ENCODE data around the gene VWA8.
"Not testable (repeated sequence)": the region's sequence is repeated elsewhere in the genome, so short reads cannot be mapped to it uniquely, and the experiment has no call there.

VWA8 gene

GRCh38 chr13:41624041-41624440 is 336.9 kb downstream of the VWA8 start:
- in situ Hi-C loops (cut with MboI; ENCODE audit: low sequenced_read_pairs), result no loop called here

- in situ Hi-C loops (cut with MboI; ENCODE audit: low sequenced_read_pairs), result no loop called here
Measured at GRCh38 chr13:41622432-41623429, 338.2 kb downstream of the VWA8 start.

- in situ Hi-C loops (cut with MboI; ENCODE audit: low sequenced_read_pairs), result no loop called here
Measured at GRCh38 chr13:41621716-41622431, 339.0 kb downstream of the VWA8 start.

GRCh38 chr13:41617633-41618032 is 343.3 kb downstream of the VWA8 start:
- in situ Hi-C loops (cut with MboI; ENCODE audit: low sequenced_read_pairs), result not testable (repeated sequence)

GRCh38 chr13:41616151-41616550 is 344.8 kb downstream of the VWA8 start:
- in situ Hi-C loops (cut with MboI; ENCODE audit: low sequenced_read_pairs), result no loop called here

- in situ Hi-C loops (cut with MboI; ENCODE audit: low sequenced_read_pairs), result no loop called here
Measured at GRCh38 chr13:41615528-41615855, 345.4 kb downstream of the VWA8 start.

- in situ Hi-C loops (cut with MboI; ENCODE audit: low sequenced_read_pairs), result no loop called here
Measured at GRCh38 chr13:41614671-41615527, 346.0 kb downstream of the VWA8 start.

GRCh38 chr13:41613984-41614661 is 346.8 kb downstream of the VWA8 start:
- in situ Hi-C loops (cut with MboI; ENCODE audit: low sequenced_read_pairs), result no loop called here

GRCh38 chr13:41613471-41613870 is 347.4 kb downstream of the VWA8 start:
- in situ Hi-C loops (cut with MboI; ENCODE audit: low sequenced_read_pairs), result no loop called here

GRCh38 chr13:41611385-41611784 is 349.5 kb downstream of the VWA8 start:
- in situ Hi-C loops (cut with MboI; ENCODE audit: low sequenced_read_pairs), result no loop called here

- in situ Hi-C loops (cut with MboI; ENCODE audit: low sequenced_read_pairs), result no loop called here
Measured at GRCh38 chr13:41610404-41610803, 350.5 kb downstream of the VWA8 start.

GRCh38 chr13:41609828-41610227 is 351.1 kb downstream of the VWA8 start:
- in situ Hi-C loops (cut with MboI; ENCODE audit: low sequenced_read_pairs), result no loop called here

GRCh38 chr13:41608839-41609177 is 352.1 kb downstream of the VWA8 start:
- in situ Hi-C loops (cut with MboI; ENCODE audit: low sequenced_read_pairs), result no loop called here

GRCh38 chr13:41608111-41608838 is 352.6 kb downstream of the VWA8 start:
- in situ Hi-C loops (cut with MboI; ENCODE audit: low sequenced_read_pairs), result no loop called here

- in situ Hi-C loops (cut with MboI; ENCODE audit: low sequenced_read_pairs), result no loop called here
Measured at GRCh38 chr13:41606646-41607045, 354.3 kb downstream of the VWA8 start.

- in situ Hi-C loops (cut with MboI; ENCODE audit: low sequenced_read_pairs), result no loop called here
Measured at GRCh38 chr13:41605319-41606285, 355.3 kb downstream of the VWA8 start.

GRCh38 chr13:41603917-41604316 is 357.0 kb downstream of the VWA8 start:
- in situ Hi-C loops (cut with MboI; ENCODE audit: low sequenced_read_pairs), result no loop called here

GRCh38 chr13:41601718-41602445 is 359.0 kb downstream of the VWA8 start:
- in situ Hi-C loops (cut with MboI; ENCODE audit: low sequenced_read_pairs), result no loop called here
